ENCODE results near the gene NR2C2.
"Not testable (repeated sequence)": the region's sequence is repeated elsewhere in the genome, so short reads cannot be mapped to it uniquely, and the experiment has no call there.

The NR2C2 gene

DNA sequence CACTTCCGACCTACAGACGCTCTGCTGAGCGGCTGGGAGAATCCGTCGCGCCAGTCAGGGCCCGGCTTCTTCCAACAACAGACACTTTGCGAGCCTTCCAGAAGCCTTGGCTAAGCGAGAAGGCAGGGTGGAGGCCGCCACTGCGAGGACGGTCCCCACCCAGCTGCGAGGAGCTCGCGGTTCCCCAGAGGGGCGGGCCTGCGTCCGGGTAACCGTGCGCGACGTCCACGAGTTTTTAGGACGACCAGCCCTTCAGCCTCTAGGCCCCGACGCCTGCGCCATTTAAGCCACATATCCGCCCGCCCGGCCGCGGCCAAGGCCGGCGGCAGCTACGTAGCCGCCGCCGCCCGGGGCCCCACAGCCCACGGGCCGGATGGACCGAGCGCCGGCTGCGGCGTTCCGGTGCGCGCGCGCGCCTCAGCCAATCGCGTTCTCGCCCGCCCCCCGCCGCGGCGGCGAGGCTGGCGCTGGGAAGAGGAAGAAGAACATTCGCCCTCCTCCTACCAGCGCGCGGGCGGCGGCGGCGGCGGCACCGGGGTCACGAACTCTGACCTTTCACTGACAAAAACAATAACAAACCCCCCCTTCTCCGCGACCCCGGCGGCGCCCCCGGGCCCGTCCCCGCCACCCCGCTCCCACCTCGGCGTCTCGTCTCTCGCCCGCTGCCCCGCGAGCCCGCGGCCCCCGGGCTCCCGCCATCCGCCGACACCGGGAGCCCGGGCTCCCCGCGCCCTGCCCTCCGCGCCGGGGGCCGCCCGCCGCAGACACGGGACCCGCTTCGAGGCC, at the start of gene NR2C2:
TSS of gene NR2C2 (plus strand) at position 484 of the 786 bp plus-strand sequence. CDS start 56,332 bp downstream, outside the sequence.
- peak; percentile 77 to 82 (median 79) for DNase-seq (ENCODE audit: low read depth in 3 of 3)

DNA sequence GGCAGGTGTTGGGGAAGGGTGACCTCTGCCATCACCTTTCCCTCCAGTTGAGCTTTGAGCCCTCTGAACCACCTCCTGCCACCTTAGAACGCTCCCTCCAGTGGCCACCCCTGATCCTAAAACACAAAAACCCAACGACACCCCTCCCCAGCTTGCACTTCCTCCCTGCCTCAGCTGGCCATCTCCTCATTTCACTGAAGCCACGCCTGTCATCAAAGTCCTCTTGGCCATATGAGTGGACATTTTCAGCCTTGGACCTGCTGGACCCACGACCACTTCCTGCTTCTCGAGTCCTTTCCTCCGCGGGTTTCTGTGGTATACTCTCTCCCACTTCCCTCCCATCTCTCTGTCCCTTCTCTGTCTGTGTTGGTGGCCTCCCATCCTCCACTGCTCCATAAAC, 48.5 kb upstream of the NR2C2 start:
- DNase-seq (ENCODE audit: low read depth in 3 of 3) = no peak

DNA sequence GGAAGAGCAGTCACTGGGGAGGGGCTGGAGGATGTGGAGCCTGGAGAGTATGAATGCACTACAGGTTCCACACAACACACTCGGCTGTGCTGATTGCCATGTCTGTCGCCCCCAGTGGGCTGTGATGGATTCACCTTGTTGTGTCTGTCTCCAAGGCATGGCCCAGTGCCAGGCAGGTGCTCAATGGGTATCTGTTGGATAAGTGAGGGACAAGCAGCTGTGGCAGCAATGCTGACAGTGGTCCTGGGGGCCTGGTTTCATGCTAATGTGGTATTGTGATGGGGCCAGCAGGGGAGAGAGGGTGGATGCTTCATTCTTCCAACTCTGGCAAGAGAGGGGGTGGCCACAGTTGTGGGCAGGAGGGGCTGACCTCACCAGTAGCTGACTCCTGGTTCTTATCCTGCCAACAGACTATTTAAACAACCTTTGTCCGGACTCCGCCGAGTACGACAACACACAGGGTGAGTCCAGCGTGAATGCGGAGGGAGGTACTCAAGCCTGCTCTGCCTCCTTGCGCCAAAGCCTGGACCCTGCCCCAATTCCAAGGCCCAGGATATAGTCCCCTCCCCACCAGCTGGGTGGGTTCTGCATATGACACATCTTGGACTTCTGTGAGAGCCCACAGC, 47.3 kb upstream of the NR2C2 start:
- DNase-seq (ENCODE audit: low read depth in 3 of 3) = no peak

DNA sequence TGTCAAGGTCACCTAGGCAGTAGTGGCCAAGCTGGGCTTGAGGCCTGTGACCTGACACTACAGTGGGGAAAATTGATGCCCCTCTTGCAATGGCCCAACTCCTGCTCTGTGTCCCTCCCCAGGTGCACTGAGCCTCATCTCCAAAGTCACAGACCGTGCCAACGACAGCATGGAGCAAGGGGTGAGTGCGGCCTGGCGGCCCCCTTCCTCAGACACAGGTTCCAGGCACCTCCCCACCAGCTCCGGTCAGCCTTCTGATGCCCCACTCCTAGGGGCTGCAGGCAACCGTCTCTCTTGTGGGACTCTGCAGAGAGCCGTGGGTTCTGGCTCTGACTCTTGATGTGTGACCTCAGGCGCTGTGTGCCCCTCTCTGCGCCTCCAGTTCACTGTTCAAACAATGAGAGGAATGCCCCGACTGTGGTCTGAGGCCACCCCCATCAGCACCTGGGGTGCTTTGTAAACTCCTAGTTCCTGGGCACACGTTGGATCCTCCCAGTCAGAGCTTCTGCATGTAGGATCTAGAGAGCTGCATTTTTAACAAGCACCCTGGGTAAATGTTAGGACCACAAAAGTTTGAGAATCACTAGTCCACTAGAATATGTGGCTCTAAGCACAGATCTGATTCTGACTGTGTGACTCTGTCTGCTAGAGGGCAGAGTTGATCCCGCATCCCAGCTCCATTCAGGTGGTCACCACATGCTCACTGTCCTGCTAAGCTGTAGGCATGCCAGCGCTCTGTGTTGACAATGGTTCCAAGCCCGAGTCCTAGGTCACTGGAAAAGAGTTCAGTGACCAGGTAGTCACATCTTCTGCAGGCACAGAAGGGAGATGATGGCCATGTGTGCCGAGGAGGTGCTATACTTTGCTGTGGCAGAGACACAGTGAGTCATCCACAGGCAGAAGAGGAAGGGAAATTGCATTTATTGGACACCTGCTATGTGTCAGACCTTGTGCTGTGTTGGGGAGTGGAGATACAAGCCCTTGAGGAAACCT, 46.2 kb upstream of the NR2C2 start:
- DNase-seq (ENCODE audit: low read depth in 3 of 3) = no peak

DNA sequence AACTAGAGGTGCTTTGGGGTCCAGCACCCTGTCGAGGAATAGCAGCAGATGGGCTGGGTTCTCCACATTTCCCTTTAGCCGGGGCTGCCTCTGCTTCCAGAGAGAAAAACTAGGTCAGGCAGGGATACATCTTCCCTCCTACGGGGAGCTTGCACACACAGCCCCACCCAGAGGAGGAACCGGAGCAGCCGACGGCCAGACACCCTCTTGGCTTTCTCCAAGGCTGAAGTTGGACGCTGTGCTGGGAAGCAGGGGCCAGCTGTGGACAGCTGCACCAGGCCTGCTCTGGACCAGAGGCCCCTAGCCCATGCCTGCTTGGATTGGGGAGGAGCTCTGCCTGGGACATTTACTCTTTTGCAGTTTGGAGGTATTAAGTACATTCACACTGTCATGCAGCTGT, 44.7 kb upstream of the NR2C2 start:
- no peak for DNase-seq (ENCODE audit: low read depth in 3 of 3)

DNA sequence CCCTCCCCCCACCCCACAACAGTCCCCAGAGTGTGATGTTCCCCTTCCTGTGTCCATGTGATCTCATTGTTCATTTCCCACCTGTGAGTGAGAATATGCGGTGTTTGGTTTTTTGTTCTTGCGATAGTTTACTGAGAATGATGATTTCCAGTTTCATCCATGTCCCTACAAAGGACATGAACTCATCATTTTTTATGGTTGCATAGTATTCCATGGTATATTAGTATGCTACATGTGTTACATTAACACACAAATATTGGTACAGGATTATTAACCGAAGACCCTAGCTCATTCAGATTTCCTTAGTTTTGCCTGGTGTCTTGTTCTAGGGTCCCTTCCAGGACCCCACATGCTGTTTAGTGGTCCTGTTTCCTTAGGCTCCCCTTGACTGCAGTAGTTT, 43.9 kb upstream of the NR2C2 start:
- DNase-seq (ENCODE audit: low read depth in 3 of 3) = not testable (repeated sequence)

DNA sequence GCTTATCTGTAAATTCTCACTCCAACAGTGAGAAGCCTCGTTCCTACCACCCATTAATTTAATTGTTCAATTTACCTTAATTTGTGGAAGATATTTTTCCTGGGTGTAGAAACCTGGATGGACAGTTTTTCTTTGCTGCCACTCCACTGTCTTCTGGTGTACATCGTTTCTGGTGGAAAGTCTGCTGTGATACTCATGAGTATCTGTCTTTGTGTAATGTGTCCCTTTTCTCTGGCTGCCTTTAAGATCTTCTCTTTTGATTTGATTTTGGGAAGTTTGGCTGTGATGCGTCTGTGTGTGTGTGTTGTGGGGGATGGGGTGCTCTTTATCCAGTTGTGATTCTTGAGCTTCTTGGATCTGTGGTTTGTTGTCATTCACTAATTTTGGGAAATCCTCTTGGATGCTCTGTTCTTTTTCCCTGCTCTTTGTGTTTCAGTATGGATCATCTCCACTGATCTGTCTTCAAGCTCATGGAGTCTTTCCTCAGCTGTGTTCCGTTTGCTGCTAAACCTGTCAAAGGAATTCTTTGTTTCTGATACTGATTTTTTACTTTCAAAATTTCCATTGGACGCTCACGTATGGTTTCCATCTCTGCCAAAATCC, 42.2 kb upstream of the NR2C2 start:
- no peak for DNase-seq (ENCODE audit: low read depth in 3 of 3)

DNA sequence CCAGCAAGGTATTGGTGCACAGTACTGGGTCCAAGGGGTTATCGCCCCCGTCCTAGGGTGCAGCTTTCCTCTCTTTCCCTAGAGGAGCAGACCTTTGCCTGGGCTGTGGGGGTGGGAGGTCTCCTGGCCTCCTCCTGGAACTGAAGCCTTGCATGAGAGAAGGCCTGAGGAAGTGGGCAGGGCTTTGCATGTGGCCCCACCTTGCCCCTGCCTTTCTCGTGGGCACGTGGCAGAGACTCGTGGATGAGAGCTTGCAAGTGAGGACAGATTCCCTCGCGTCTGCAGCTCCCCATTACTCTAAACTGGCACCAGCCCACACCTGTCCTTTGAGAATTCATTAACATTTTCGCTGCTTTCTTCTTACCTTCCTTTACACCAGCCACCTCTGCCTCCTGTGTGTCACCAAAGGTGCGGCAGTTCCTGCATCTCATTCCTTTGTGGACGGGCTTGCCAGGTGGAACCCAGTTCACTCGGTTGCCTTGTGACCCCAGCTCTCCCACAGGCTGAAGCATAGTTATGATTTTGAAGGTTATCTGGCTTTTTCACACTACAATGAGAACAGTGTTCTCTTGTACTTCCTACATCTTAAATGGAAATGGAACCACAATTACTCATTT, 40.9 kb upstream of the NR2C2 start:
- DNase-seq (ENCODE audit: low read depth in 3 of 3) = no peak

DNA sequence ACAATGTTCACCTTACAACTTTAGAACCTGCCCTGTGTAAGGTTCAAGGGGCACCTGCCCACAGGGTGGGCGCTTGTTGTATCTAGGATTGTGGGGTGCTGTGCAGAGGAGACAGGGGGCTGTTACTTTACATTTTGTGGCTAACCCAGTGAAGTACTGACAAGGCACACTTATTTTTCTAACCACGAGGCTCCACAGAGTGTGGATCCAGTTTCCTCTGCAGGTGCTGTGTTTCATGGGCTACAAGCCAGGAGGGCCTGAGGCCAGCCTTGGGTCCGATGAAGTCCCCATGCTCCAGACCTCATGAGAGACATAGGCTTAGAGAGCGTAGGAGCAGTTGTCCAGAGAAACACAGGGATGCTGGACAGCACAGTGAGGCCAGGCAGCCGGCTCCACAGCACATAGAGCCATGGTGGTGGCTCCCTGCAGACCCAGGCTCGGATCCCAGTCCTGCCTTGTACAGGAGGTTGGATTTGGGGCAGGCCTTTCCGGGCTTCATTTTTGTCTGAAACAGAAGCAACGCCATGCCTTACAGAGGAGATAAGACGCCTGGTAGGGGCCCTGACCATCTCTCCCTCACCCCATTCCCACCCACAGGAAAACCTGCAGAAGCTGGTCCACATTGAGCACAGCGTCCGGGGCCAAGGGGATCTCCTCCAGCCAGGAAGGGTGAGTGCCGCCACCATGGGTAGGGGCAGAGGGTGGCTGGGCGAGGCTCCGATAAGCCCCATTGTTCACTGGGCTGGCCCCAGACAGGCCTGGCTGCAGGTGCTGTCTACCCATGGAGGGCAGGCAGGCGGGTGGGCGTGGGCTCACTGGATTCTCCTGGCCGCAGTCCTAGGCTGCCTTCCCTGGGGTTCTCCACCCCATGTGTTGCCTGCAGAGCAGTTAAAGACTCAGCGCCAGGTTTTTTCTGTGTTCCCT, 40.1 kb upstream of the NR2C2 start:
- no peak for DNase-seq (ENCODE audit: low read depth in 3 of 3)

DNA sequence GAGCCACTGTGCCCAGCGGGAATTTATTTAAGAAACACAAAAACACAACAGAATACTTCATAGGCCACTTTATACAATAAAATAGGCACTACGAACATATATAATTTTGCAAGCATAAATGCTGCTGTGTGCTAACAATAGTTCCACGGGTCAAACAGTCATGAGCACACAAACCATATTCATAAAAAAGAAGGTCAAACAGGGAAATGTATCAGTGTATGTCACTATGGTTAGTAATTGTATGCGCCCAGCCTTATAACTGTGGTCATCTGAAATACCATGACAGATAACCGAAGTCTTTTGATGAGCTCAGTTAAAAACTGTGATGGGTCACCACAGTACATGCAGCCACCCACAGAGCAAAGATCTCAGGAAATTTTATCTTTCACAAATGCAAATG, 38.1 kb upstream of the NR2C2 start:
- DNase-seq (ENCODE audit: low read depth in 3 of 3) = no peak

DNA sequence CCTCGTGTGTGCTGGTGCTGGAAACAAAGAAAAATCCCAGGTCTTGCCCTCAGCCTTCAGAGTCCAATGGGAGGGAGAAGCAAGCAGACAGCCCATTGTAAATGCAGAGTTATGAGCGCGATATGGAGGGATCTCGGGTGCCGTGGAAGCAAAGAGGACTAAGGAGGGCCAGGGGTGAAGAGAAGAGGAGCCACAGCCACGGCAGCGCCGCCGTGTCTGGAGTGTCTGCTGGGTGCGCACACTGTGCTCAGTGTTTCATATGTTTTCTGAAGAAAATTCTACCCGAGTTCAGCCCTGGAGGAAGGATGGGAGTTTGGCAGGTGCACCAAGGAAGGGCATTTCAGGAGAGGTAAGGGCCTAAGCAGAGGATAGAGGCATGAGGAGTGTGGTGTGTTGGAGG, 35.7 kb upstream of the NR2C2 start:
- no peak for DNase-seq (ENCODE audit: low read depth in 3 of 3)

DNA sequence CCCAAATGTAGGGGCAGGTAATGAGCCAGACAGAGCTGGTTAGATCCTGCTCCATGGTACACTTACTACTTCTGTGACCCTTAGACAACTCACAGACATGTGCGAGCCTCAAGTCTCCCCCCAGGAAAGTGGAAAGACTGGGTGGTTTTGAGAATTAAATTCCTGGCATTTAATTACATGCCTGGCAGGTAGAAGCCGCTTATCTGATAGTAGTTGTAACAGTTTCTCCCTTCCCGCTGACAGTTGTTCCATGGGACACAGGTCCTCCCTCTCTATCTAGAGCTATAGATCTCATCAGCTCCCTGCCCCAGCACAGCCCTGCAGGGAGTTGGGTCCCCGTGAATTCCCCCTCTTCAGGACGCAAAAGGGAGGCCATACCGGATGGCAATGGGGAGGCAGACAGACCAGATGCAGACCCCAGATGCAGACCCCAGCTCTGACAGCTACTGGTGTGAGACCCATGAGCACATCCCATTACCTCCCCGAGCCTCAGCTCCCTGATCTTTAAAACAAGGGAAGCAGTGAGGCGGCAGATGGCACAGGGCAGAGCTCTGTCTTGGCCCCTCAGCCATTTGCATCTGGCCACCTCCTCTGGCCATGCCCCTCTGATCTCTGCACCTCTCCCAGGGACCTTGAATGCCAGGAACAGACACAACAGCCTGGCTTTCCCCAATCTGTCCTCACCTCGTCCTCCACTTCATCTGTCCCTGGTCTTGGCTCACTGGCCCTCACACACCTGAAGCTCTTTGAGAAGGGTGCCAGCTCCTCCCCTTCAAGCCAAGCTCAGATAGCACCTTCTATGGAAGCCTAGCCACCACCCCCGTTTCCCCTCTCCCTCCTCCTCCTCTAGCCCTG, 34.1 kb upstream of the NR2C2 start:
- no peak for DNase-seq (ENCODE audit: low read depth in 3 of 3)

DNA sequence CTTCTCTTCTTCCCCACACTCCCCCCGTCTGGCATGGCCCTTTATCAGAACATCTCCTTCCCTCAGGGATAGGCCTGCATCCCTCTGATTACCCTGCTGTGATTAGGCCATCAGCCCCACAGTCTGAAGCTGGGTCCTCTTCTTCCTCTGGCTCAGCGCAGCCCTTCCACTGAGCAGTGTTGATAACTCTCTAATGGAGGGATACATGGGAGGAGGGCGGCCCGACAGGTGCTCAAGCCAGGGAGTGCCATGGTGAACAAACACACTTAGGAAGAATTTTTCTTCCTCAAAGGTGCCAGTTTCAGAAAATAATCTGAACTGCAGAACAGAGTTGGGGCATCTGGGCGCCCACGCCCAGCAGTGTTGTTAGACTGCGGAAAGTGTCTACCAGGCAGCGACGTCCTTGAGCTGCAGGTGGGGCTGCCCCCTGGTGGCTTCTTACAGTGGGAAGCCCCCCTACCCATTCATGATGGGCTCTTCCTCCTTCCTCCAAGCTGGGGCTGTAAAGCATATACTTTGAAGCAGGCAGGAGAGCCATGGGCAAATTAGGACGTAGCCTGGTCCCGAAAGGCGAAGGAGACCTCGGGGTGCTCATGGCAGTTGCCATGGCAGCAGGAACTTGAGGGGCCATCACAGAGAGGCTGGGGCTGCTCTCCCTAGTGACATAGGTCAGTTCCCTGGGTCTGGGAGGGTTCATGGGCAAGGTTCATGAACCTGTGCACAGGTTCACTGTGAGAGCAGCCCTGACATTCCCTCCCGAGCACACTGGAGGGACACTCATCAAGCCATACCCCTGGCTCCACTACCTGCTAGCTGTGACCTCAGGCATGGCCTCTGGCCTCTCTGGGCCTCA, 33.2 kb upstream of the NR2C2 start:
- DNase-seq (ENCODE audit: low read depth in 3 of 3) = no peak

DNA sequence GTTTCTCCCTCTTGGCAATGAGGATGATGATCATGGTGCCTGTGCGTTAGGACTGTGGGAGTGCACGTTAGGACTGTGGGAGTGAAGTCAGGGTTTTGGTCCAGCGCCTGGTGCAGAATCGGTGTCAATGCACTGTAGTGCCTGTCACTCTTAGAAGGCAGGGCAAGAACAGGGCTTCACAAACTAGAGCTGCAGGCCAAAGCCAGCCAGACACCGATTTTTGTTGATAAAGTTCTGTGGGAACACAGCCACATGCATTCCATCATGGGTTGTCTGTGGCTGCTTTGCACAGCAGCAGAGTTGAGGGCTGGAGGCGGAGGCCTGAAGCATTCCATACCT, 32.6 kb upstream of the NR2C2 start:
- DNase-seq (ENCODE audit: low read depth in 3 of 3) = no peak

DNA sequence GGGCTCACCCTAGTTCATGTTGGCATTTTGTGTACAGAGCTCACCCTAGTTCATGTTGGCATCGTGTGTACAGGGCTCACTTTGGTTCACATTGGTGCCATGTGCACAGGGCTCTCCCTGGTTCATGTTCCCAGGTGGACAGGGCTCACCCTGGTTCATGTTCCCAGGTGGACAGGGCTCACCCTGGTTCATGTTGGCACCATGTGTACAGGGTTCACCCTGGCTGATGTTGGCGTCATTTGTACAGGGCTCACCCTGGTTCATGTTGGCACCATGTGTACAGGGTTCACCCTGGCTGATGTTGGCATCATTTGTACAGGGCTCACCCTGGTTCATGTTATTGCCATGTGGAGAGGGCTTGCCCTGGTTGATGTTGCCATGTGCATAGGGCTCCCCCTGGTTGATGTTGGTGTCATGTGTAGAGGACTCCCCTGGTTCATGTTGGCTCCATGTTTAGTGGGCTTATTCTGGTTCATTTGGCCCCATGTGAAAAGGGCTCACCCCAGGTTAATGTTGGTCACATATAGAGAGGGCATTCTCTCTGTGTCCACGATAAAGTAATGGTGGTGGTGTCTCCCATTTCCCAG, 31.7 kb upstream of the NR2C2 start:
- peak in 1 of 3 experiments; percentile 23 for DNase-seq (ENCODE audit: low read depth in 3 of 3)

DNA sequence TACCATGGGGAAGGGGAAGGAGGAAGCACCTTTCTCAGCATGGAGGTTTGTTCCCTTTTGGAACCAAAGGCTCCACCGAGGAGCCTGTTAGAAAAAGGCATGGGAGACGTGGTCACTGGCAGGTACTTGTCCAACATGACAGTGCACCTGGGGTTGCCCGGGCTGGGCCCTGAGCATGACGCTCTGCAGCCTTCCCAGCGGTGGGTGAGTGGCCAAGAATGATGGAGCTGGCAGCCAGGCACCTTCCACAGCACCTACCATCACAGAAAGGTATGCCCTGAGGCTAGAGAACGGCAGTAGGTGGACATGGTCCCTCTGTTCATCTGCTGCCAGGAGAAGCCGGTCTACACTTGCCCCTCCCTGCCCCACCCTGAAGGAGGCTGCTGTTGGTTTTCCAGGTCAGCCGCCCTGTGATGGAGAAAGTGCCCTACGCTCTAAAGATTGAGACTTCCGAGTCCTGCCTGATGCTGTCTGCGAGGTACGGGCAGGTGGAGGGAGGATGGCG, 29.0 kb upstream of the NR2C2 start:
- no peak for DNase-seq (ENCODE audit: low read depth in 3 of 3)

DNA sequence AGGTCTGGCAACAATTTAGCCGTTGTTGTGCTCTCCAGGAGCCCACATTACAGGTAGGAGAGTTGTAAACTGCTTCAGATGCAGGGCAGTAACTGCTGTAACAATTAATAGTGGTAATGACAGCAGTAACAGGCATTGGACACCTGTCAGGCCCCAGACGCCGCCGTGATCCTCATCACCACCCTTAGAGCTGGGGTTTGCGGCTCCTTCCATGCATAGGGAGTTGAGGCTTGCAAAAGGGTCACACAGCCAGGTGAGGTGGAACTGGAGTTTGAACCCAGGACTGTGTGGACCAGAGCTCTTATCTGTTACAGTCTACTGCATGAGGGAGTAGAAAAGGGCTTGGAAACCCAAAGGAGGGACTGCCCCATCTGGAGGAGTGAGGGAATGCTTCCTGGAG, 26.8 kb upstream of the NR2C2 start:
- no peak for DNase-seq (ENCODE audit: low read depth in 3 of 3)

DNA sequence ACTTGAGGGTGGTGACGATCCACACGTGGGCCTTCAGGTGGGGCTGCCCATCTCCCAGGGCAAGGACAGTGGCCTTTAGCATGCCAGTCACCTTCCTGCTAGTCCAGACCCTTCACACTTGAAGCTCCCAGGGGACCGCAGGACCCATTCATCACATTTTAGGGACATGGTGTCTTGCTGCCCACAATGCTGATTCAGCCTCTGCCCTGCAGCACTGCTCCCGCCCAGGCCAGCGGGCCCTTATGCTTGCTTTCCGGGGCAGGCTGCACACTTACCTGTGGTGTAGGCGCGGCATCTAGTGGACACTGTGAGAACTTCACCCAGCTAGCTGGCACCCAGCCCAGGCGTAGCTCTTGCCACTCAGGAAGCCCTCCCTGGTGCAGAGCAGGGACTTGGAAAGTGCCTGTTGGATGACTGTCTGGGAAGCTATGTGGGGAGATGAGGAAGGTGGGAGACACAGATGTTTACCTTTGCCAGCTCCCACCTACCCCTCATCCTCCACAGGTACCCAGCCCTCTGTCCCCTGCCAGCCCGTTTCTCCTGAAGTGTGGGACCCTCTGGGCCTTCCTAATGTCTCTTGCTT, 26.3 kb upstream of the NR2C2 start:
- peak; percentile 61 to 69 (median 62) for DNase-seq (ENCODE audit: low read depth in 3 of 3)
